Skeletal muscle satellite cell (primary cell): Measurements from ENCODE around the gene OR5H1.
"Not testable (repeated sequence)": the region's sequence is repeated elsewhere in the genome, so short reads cannot be mapped to it uniquely, and the experiment has no call there.

ENCODE experiments used
- H3K27me3 ChIP-seq: 2 replicates; pipeline ENCODE4 v1.7.0; 2013; ENCODE audit warnings: low read length; ENCODE audit not compliant: control insufficient read depth, insufficient read depth
- H3K36me3 ChIP-seq: 2 replicates; pipeline ENCODE4 v1.7.0; 2013; ENCODE audit warnings: mild to moderate bottlenecking, control low read depth, low read length; ENCODE audit not compliant: insufficient read depth
- H3K4me1 ChIP-seq: 2 replicates; pipeline ENCODE4 v1.7.0; 2013; ENCODE audit warnings: low read length; ENCODE audit not compliant: control insufficient read depth, insufficient read depth
- H3K4me2 ChIP-seq: 2 replicates; pipeline ENCODE4 v1.7.0; 2013; ENCODE audit warnings: mild to moderate bottlenecking, low read length
- H3K4me3 ChIP-seq: 2 replicates; pipeline ENCODE4 v1.7.0; 2013; ENCODE audit warnings: low read length
- H3K9ac ChIP-seq: 2 replicates; pipeline ENCODE4 v1.7.0; 2013; ENCODE audit warnings: mild to moderate bottlenecking, low read depth, low read length, moderate library complexity
- H3K9me3 ChIP-seq: replicated peaks from 2 replicates; pipeline ENCODE4 v1.7.0; 2013; ENCODE audit warnings: mild to moderate bottlenecking, control low read depth, low read length

Gene OR5H1

DNA sequence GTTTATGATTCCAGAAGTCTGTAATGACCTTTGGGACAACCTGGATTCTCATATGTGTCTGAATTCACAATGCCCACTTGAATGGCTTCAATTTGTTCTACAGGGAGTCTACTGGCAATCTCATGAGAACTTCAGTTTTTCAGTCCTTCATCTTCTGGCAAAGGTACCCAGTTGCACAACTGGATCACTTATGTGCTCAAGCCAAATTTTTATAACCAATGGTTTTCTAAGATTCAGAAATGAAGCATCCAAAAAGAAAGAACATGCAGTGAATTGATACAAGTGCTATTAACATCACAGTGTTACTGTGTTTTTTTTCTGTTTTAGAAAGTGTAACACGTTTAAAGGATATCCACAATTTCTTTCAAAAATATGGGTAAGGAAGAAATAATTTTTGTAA lies 16.7 kb downstream of the OR5H1 start, which contains the start of gene OR5H14:
Gene OR5H14, plus strand, starts transcription at position 301 of the 400 bp plus-strand sequence. CDS start 1,907 bp downstream, outside the sequence.
- no peak within 1 kb of the TSS for H3K9ac ChIP-seq
- H3K4me1 ChIP-seq = no peaks in the 10 kb centered on the region
- no peaks in the 10 kb centered on the region for H3K9me3 ChIP-seq
- no peak within 1 kb of the TSS for H3K4me2 ChIP-seq
- H3K36me3 ChIP-seq = no peaks in the 10 kb centered on the region
- H3K27me3 ChIP-seq = no peaks in the 10 kb centered on the region
- no peak within 1 kb of the TSS for H3K4me3 ChIP-seq

DNA sequence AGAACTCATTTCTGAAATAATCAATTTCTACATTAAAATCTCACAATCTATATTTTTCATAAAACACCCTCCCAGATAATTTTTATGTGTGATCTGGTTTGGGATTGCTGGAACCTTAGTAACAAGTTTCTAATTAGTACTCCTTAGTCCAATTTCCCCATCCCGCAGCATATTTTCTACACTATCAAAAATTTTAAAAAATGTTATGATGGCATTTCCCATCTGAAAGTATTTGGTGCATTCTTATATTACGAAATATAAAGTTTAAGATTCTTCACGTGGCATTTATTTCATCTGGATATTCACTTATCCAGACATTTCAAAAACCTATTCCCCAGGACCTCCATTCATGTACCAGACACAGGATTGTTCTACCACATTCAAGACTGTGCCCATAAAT lies 18.2 kb downstream of the OR5H1 start:
- H3K27me3 ChIP-seq = no peaks in the 10 kb centered on the region
- H3K9ac ChIP-seq = no peak overlapping the region
- H3K4me1 ChIP-seq = no peaks in the 10 kb centered on the region
- no peak overlapping the region for H3K4me2 ChIP-seq
- no peak overlapping the region for H3K4me3 ChIP-seq
- H3K36me3 ChIP-seq = no peaks in the 10 kb centered on the region
- no peaks in the 10 kb centered on the region for H3K9me3 ChIP-seq

GRCh38 chr3:98149456-98149855 lies 18.9 kb downstream of the OR5H1 start:
- not testable (repeated sequence) for H3K4me2 ChIP-seq, H3K27me3 ChIP-seq, H3K4me1 ChIP-seq, H3K9ac ChIP-seq, H3K36me3 ChIP-seq, H3K9me3 ChIP-seq, H3K4me3 ChIP-seq

DNA sequence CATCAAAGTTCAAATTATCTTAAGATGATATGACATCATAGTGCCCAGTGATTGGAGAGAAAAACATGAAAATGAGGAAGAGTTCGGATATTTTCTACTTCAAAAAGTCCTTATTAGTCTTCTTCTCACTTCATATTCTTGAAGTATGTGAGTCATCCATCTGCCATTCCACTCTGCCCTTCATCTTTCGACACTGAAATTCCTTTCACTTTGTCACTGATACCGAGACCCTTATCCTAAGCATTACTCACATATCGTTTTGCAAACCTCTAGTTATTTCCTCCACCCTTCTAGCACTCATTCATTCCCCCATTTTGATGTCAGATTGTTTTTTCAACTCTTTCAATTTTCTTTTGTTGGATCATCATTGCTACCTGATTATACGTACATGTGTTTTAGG lies 20.7 kb downstream of the OR5H1 start:
- Histone ChIP-seq H3K27me3 (no peaks in the 10 kb centered on the region), H3K36me3 (no peaks in the 10 kb centered on the region), H3K4me3 (no peak overlapping the region), H3K9me3 (no peaks in the 10 kb centered on the region), H3K4me1 (no peaks in the 10 kb centered on the region), H3K9ac (no peak overlapping the region), H3K4me2 (no peak overlapping the region)

DNA sequence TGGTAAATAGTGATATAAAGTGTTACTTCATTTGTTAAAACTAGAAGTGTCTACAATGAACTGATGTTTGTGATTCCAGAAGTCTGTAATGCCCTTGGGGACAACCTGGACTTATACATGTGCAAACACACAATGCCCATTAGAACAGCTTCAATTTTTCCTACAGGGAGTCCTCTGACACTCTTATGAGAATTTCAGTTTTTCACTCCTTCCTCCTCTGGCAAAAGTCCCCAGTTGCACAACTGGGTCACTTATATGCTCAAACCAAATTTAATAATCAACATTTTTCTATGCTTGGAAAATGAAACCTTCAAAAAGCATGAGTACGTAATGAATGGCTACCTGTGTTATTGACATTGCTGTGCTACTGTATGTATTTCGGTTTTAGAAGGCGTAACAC lies 35.9 kb downstream of the OR5H1 start, which contains the start of gene OR5H15:
Gene OR5H15, plus strand, starts transcription at position 301 of the 400 bp plus-strand sequence. CDS start 2,004 bp downstream, outside the sequence.
- Histone ChIP-seq H3K9ac (no peak within 1 kb of the TSS), H3K4me3 (no peak within 1 kb of the TSS), H3K36me3 (no peaks in the 10 kb centered on the region), H3K4me1 (no peaks in the 10 kb centered on the region), H3K27me3 (no peaks in the 10 kb centered on the region), H3K9me3 (no peaks in the 10 kb centered on the region), H3K4me2 (no peak within 1 kb of the TSS)

DNA sequence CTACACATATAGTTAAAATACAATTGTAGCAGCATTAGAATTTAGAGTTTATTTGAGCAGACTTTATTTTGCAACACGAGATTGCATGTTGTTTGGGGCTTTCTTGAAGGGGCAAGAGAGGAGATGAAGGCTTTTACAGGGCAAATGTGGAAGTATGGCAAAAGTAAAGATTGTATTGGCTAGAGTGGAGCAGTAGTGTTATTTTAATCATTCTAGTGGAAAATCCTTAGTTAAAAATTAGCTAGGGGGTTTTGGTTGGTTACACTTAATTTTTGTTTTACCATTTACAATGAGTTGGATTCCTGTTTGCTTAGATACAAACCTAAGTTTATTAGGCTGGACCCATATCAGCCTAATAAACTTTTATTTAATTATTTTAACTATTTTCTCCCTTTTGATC lies 40.5 kb downstream of the OR5H1 start:
- H3K4me2 ChIP-seq = no peak overlapping the region
- no peaks in the 10 kb centered on the region for H3K9me3 ChIP-seq
- no peaks in the 10 kb centered on the region for H3K4me1 ChIP-seq
- H3K4me3 ChIP-seq = no peak overlapping the region
- H3K9ac ChIP-seq = no peak overlapping the region
- H3K27me3 ChIP-seq = no peaks in the 10 kb centered on the region
- no peaks in the 10 kb centered on the region for H3K36me3 ChIP-seq

DNA sequence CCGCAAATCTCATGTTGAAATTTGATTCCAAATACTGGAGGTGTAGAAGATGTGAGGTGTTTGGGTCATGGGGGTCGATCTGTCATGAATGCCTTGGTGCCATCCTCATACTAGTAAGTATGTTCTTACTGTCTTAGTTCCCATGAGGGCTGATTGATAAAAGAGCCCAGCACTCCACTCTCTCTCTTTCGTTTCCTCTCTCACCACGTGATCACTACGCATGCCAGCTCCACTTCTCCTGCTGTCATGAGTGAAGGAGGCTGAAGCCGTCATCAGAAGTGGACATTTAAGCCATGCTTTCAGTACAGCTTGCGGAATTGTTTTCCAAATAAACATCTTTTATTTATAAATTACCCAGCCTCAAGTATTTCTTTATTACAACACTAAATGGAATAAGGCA lies 42.1 kb downstream of the OR5H1 start:
- H3K9me3 ChIP-seq = no peaks in the 10 kb centered on the region
- H3K4me2 ChIP-seq = no peak overlapping the region
- H3K9ac ChIP-seq = no peak overlapping the region
- no peaks in the 10 kb centered on the region for H3K36me3 ChIP-seq
- H3K4me3 ChIP-seq = no peak overlapping the region
- no peaks in the 10 kb centered on the region for H3K27me3 ChIP-seq
- H3K4me1 ChIP-seq = no peaks in the 10 kb centered on the region

- no peaks in the 10 kb centered on the region for H3K9me3 ChIP-seq
- H3K36me3 ChIP-seq = no peaks in the 10 kb centered on the region
- no peak overlapping the region for H3K4me2 ChIP-seq
- H3K27me3 ChIP-seq = no peaks in the 10 kb centered on the region
- H3K4me1 ChIP-seq = no peaks in the 10 kb centered on the region
- H3K9ac ChIP-seq = no peak overlapping the region
- H3K4me3 ChIP-seq = no peak overlapping the region
Observed at GRCh38 chr3:98180319-98180890, 49.9 kb downstream of the OR5H1 start.

- no peaks in the 10 kb centered on the region for H3K36me3 ChIP-seq
- H3K4me2 ChIP-seq = no peak overlapping the region
- H3K9me3 ChIP-seq = no peaks in the 10 kb centered on the region
- no peak overlapping the region for H3K4me3 ChIP-seq
- H3K27me3 ChIP-seq = no peaks in the 10 kb centered on the region
- H3K4me1 ChIP-seq = no peaks in the 10 kb centered on the region
- no peak overlapping the region for H3K9ac ChIP-seq
Observed at GRCh38 chr3:98182196-98182595, 51.7 kb downstream of the OR5H1 start.

DNA sequence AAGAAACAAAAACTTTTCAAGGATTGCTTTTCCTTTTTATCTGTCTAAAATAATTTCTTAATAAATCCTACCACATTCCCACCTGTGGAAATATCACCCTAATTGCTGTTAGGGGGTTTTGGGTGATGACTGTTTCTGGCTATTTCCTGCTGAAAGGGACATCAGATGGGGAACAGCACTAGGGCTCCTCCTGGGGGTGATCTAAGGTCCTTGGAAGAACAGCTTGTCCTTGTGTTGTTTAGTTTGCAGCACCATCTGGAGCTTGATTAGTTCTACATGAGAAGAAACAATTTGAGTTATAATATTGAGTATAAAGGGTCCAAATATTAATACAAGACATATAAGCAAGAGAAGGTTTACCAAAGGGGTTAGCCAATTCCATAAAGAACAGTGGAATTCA lies 54.7 kb downstream of the OR5H1 start:
- no peaks in the 10 kb centered on the region for H3K9me3 ChIP-seq
- no peaks in the 10 kb centered on the region for H3K27me3 ChIP-seq
- no peaks in the 10 kb centered on the region for H3K36me3 ChIP-seq
- H3K4me1 ChIP-seq = no peaks in the 10 kb centered on the region
- H3K4me3 ChIP-seq = no peak overlapping the region
- H3K9ac ChIP-seq = no peak overlapping the region
- H3K4me2 ChIP-seq = no peak overlapping the region
